ENCODE data around the gene IZUMO2. TPM values are rescaled to one million over a fixed set of nuclear protein-coding genes. Genes with fewer than 3 reads are reported as not detected.
"Not testable (repeated sequence)": the region's sequence is repeated elsewhere in the genome, so short reads cannot be mapped to it uniquely, and the experiment has no call there.

Gene IZUMO2
- total and polyA plus RNA-seq, 10 of the 15 experiments (the other 5 are each of a cell fraction or from before 2014, with no cell fraction given): not detected

DNA sequence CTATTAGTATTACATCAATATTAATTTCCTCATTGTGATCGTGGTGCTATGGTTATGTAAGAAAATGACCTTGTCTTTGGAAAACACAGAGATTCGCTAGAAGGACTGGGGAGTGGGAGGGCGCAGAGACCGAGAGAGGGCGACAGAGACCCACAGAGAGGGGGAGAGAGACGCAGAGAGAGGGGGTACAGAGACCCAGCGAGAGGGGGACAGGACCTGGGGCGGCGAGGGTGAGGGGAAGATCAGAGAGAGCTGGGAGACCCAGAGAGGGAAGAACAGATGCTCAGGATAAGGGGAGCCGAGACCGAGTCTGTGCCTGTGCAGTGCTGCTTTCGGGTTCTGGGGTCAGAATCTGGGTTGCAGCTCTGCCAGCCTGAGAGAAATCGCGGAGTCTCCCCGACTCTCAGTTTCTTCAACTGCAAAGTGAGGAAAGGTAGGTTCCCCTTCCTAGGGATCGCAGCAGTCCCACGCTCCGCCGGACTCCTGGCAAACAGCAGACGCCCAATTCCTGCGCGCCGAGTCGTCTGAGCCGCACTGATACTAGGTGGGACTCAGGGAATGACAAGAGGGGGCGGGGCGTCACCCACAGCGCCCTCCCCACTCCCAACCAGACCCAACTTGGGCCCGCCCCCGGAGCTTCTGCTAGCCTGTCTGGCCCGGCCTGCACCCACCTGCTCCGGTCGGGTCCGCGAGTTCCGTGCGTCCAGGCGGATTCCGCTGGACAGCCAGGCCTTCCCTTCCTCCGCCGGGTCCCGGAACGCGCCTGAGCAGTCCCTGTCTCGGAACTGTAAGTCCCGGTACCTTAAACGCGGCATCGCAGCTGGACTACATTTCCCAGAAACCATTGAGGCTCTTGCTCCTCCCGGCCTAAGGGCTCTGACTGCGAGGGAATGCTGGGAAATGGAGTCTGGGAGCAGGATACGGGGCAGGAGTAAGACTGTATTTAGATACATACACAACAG, 15.3 kb downstream of the IZUMO2 start (continued):
- TF ChIP-seq, protein P1, sequence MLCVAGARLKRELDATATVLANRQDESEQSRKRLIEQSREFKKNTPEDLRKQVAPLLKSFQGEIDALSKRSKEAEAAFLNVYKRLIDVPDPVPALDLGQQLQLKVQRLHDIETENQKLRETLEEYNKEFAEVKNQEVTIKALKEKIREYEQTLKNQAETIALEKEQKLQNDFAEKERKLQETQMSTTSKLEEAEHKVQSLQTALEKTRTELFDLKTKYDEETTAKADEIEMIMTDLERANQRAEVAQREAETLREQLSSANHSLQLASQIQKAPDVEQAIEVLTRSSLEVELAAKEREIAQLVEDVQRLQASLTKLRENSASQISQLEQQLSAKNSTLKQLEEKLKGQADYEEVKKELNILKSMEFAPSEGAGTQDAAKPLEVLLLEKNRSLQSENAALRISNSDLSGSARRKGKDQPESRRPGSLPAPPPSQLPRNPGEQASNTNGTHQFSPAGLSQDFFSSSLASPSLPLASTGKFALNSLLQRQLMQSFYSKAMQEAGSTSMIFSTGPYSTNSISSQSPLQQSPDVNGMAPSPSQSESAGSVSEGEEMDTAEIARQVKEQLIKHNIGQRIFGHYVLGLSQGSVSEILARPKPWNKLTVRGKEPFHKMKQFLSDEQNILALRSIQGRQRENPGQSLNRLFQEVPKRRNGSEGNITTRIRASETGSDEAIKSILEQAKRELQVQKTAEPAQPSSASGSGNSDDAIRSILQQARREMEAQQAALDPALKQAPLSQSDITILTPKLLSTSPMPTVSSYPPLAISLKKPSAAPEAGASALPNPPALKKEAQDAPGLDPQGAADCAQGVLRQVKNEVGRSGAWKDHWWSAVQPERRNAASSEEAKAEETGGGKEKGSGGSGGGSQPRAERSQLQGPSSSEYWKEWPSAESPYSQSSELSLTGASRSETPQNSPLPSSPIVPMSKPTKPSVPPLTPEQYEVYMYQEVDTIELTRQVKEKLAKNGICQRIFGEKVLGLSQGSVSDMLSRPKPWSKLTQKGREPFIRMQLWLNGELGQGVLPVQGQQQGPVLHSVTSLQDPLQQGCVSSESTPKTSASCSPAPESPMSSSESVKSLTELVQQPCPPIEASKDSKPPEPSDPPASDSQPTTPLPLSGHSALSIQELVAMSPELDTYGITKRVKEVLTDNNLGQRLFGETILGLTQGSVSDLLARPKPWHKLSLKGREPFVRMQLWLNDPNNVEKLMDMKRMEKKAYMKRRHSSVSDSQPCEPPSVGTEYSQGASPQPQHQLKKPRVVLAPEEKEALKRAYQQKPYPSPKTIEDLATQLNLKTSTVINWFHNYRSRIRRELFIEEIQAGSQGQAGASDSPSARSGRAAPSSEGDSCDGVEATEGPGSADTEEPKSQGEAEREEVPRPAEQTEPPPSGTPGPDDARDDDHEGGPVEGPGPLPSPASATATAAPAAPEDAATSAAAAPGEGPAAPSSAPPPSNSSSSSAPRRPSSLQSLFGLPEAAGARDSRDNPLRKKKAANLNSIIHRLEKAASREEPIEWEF (IDR thresholded peaks at IDR 0.05; ENCODE audit: insufficient replicate concordance, low read depth, low read length): no peak
- TF ChIP-seq MEF2B (IDR thresholded peaks at IDR 0.05; ENCODE audit: partially characterized antibody, poor library complexity, severe bottlenecking): no peak
- no peak for TF ChIP-seq ZZZ3 (IDR thresholded peaks at IDR 0.05; ENCODE audit: control insufficient read depth, insufficient read length, low read depth)
- TF ChIP-seq POLR2AphosphoS5 (IDR thresholded peaks at IDR 0.05; ENCODE audit: low read length): no peak
- no peak for TF ChIP-seq PAX8 (IDR thresholded peaks at IDR 0.05)
- no peak for TF ChIP-seq IRF3 (IDR thresholded peaks at IDR 0.05)
- TF ChIP-seq SREBF1 (IDR thresholded peaks at IDR 0.05; ENCODE audit: low read length): peak; percentile 32; the same call in 1 of the 2 replicates

- POLR2A ChIA-PET; H3K9ac ChIP-seq (ENCODE audit: control insufficient read depth, insufficient read depth, low read length); H3K27me3 ChIP-seq (replicated peaks in 1 of 2; ENCODE audit: control insufficient read depth in 2 of 2, insufficient read depth in 2 of 2, low read length in 1 of 2); intact Hi-C loops (cut with micrococcal nuclease; ENCODE audit: unreplicated experiment); H2AFZ ChIP-seq (ENCODE audit: control insufficient read depth, low read depth, low read length); H3K9me3 ChIP-seq (replicated peaks; ENCODE audit: control insufficient read depth, insufficient read depth, low read length); ATAC-seq; DNase-seq (ENCODE audit: low read depth, low spot score); FAIRE-seq; H3K79me2 ChIP-seq (ENCODE audit: control insufficient read depth, insufficient read depth, low read length); SMC1A ChIA-PET (ENCODE audit: uncharacterized antibody, unreplicated experiment); H3K27ac ChIP-seq (ENCODE audit: control insufficient read depth, insufficient read depth); BruUV-seq (replicated peaks); CTCF ChIA-PET; H4K20me1 ChIP-seq (ENCODE audit: control insufficient read depth, insufficient read depth); H3K4me3 ChIP-seq; in situ Hi-C loops (cut with MboI); RAD21 ChIA-PET (ENCODE audit: unreplicated experiment); H3K4me2 ChIP-seq (ENCODE audit: control insufficient read depth, insufficient read depth); H3K36me3 ChIP-seq (ENCODE audit: control insufficient read depth in 2 of 2, insufficient read depth in 2 of 2, low read length in 1 of 2); H3K4me1 ChIP-seq (ENCODE audit: control insufficient read depth, insufficient read depth, low read length): not testable (repeated sequence)
- 52% methylated on average over 1 of the region's 1 CpG for WGBS (ENCODE audit: insufficient coverage, insufficient replicate concordance, low lambda C conversion rate, missing lambda C conversion rate)
Observed at GRCh38 chr19:50141921-50142320, 21.2 kb downstream of the IZUMO2 start.

DNA sequence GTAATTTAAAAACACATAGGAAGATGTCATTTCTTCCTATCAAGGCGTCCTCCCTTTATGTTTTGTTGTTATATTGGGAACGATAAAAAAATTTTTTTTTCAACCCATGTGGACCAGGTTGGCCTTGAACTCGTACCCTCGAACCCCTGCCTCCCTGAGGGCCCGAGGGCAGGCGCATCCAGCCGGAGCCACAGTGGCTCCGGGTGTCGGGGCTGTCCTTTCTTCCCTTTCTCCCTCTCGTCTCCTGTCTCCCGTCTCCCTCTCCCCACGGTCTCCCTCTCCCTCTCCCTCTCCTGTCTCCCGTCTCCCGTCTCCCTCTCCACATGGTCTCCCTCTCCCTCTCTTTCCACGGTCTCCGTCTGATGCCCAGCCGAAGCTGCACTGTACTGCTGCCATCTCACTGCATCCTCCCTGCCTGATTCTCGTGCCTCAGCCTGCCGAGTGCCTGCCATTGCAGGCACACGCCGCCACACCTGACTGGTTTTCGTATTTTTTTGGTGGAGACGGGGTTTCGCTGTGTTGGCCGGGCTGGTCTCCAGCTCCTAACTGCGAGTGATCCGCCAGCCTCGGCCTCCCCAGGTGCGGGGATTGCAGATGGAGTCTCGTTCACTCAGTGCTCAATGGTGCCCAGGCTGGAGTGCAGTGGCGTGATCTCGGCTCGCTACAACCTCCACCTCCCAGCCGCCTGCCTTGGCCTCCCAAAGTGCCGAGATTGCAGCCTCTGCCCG, 22.8 kb downstream of the IZUMO2 start:
- H3K27ac ChIP-seq (ENCODE audit: control insufficient read depth, insufficient read depth); DNase-seq (ENCODE audit: low read depth, low spot score); H3K9ac ChIP-seq (ENCODE audit: control insufficient read depth, insufficient read depth, low read length); H4K20me1 ChIP-seq (ENCODE audit: control insufficient read depth, insufficient read depth); CTCF ChIA-PET; ATAC-seq; intact Hi-C loops (cut with micrococcal nuclease; ENCODE audit: unreplicated experiment); FAIRE-seq; H3K9me3 ChIP-seq (replicated peaks; ENCODE audit: control insufficient read depth, insufficient read depth, low read length); H3K79me2 ChIP-seq (ENCODE audit: control insufficient read depth, insufficient read depth, low read length); H3K4me1 ChIP-seq (ENCODE audit: control insufficient read depth, insufficient read depth, low read length); SMC1A ChIA-PET (ENCODE audit: uncharacterized antibody, unreplicated experiment); BruUV-seq (replicated peaks); H3K4me3 ChIP-seq; H3K27me3 ChIP-seq (replicated peaks in 1 of 2; ENCODE audit: control insufficient read depth in 2 of 2, insufficient read depth in 2 of 2, low read length in 1 of 2); POLR2A ChIA-PET; in situ Hi-C loops (cut with MboI); H2AFZ ChIP-seq (ENCODE audit: control insufficient read depth, low read depth, low read length); RAD21 ChIA-PET (ENCODE audit: unreplicated experiment); H3K4me2 ChIP-seq (ENCODE audit: control insufficient read depth, insufficient read depth); H3K36me3 ChIP-seq (ENCODE audit: control insufficient read depth in 2 of 2, insufficient read depth in 2 of 2, low read length in 1 of 2): not testable (repeated sequence)
- WGBS (ENCODE audit: insufficient coverage, insufficient replicate concordance, low lambda C conversion rate, missing lambda C conversion rate): 67% methylated on average over 33 of the region's 36 CpGs

Measured in GM12878 (cell line).